ENCODE results near the gene CHID1. TPM values are rescaled to one million over a fixed set of nuclear protein-coding genes. Genes with fewer than 3 reads are reported as not detected.

CHID1 gene
- total and polyA plus RNA-seq, 9 of the 15 experiments (the other 6 are each of a cell fraction or from before 2014, with no cell fraction given) = 15.1 to 108 (median 39.8) TPM

DNA sequence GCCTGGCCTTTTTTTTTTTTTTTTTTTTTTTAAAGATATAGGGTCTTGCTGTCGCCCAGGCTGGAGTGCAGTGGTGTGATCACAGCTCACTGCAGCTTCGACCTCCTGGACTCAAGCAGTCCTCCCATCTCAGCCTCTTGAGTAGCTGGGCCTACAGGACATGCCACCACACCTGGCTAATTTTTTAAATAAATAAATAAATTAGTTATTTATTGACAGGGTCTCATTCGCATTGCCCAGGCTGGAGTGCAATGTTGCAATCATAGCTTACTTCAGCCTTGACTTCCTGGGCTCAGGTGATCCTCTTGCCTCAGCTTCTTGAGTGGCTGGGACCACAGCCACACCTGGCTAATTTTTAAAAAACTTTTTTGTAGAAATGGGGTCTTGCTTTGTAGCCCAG lies 25.6 kb upstream of the CHID1 start (continued):
- TF ChIP-seq, protein P1, sequence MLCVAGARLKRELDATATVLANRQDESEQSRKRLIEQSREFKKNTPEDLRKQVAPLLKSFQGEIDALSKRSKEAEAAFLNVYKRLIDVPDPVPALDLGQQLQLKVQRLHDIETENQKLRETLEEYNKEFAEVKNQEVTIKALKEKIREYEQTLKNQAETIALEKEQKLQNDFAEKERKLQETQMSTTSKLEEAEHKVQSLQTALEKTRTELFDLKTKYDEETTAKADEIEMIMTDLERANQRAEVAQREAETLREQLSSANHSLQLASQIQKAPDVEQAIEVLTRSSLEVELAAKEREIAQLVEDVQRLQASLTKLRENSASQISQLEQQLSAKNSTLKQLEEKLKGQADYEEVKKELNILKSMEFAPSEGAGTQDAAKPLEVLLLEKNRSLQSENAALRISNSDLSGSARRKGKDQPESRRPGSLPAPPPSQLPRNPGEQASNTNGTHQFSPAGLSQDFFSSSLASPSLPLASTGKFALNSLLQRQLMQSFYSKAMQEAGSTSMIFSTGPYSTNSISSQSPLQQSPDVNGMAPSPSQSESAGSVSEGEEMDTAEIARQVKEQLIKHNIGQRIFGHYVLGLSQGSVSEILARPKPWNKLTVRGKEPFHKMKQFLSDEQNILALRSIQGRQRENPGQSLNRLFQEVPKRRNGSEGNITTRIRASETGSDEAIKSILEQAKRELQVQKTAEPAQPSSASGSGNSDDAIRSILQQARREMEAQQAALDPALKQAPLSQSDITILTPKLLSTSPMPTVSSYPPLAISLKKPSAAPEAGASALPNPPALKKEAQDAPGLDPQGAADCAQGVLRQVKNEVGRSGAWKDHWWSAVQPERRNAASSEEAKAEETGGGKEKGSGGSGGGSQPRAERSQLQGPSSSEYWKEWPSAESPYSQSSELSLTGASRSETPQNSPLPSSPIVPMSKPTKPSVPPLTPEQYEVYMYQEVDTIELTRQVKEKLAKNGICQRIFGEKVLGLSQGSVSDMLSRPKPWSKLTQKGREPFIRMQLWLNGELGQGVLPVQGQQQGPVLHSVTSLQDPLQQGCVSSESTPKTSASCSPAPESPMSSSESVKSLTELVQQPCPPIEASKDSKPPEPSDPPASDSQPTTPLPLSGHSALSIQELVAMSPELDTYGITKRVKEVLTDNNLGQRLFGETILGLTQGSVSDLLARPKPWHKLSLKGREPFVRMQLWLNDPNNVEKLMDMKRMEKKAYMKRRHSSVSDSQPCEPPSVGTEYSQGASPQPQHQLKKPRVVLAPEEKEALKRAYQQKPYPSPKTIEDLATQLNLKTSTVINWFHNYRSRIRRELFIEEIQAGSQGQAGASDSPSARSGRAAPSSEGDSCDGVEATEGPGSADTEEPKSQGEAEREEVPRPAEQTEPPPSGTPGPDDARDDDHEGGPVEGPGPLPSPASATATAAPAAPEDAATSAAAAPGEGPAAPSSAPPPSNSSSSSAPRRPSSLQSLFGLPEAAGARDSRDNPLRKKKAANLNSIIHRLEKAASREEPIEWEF (CRISPR knock-in tag; IDR thresholded peaks at IDR 0.05) = no peak
- no peak for TF ChIP-seq DNMT1 (IDR thresholded peaks at IDR 0.05)
- no peak for TF ChIP-seq SAP30 (IDR thresholded peaks at IDR 0.05; ENCODE audit: borderline replicate concordance, insufficient read depth, low read depth, low read length, poor library complexity, severe bottlenecking)
- TF ChIP-seq, protein P2, sequence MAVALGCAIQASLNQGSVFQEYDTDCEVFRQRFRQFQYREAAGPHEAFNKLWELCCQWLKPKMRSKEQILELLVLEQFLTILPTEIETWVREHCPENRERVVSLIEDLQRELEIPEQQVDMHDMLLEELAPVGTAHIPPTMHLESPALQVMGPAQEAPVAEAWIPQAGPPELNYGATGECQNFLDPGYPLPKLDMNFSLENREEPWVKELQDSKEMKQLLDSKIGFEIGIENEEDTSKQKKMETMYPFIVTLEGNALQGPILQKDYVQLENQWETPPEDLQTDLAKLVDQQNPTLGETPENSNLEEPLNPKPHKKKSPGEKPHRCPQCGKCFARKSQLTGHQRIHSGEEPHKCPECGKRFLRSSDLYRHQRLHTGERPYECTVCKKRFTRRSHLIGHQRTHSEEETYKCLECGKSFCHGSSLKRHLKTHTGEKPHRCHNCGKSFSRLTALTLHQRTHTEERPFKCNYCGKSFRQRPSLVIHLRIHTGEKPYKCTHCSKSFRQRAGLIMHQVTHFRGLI (CRISPR knock-in tag; IDR thresholded peaks at IDR 0.05) = no peak
- no peak for TF ChIP-seq RAD51 (IDR thresholded peaks at IDR 0.05; ENCODE audit: borderline replicate concordance, low read depth)
- TF ChIP-seq KLF16 (IDR thresholded peaks at IDR 0.05) = no peak
